Subcutaneous abdominal adipose tissue (tissue), 5 donors: ENCODE results near the gene MTA1.

Experiments used
- H3K27ac ChIP-seq: one replicate; pipeline ENCODE4 v1.7.0; 2013; ENCODE audit warnings: low read depth, mild to moderate bottlenecking, inconsistent platforms, low read length, moderate library complexity
- H3K27me3 ChIP-seq, 5 donors: one replicate each; pipeline ENCODE4 v1.7.0; 2013; ENCODE audit warnings: low read length in 5 of 5, inconsistent platforms in 1 of 5; ENCODE audit not compliant: control insufficient read depth in 5 of 5, insufficient read depth in 4 of 5
- H3K36me3 ChIP-seq, 5 donors: one replicate each; pipeline ENCODE4 v1.7.0; 2013; ENCODE audit warnings: low read length in 5 of 5; ENCODE audit not compliant: control insufficient read depth in 5 of 5, insufficient read depth in 5 of 5
- H3K4me1 ChIP-seq, 5 donors: one replicate each; pipeline ENCODE4 v1.7.0; 2013; ENCODE audit warnings: low read length in 5 of 5, mild to moderate bottlenecking in 3 of 5, moderate library complexity in 1 of 5; ENCODE audit not compliant: control insufficient read depth in 5 of 5, insufficient read depth in 5 of 5
- H3K4me3 ChIP-seq, 5 donors: one replicate each; pipeline ENCODE4 v1.7.0; 2013; ENCODE audit warnings: low read length in 5 of 5, low read depth in 1 of 5
- H3K9ac ChIP-seq, 5 donors: one replicate each; pipeline ENCODE4 v1.7.0; 2013; ENCODE audit warnings: low read length in 5 of 5, mild to moderate bottlenecking in 4 of 5, moderate library complexity in 3 of 5
- H3K9me3 ChIP-seq, 5 donors: one replicate each; pipeline ENCODE4 v1.7.0; 2013; ENCODE audit warnings: low read length in 5 of 5; ENCODE audit not compliant: control insufficient read depth in 5 of 5
- donor health status: healthy.
- donor health status: healthy.
- donor health status: healthy.
- donor health status: healthy.
- donor health status: healthy.

The MTA1 gene

DNA sequence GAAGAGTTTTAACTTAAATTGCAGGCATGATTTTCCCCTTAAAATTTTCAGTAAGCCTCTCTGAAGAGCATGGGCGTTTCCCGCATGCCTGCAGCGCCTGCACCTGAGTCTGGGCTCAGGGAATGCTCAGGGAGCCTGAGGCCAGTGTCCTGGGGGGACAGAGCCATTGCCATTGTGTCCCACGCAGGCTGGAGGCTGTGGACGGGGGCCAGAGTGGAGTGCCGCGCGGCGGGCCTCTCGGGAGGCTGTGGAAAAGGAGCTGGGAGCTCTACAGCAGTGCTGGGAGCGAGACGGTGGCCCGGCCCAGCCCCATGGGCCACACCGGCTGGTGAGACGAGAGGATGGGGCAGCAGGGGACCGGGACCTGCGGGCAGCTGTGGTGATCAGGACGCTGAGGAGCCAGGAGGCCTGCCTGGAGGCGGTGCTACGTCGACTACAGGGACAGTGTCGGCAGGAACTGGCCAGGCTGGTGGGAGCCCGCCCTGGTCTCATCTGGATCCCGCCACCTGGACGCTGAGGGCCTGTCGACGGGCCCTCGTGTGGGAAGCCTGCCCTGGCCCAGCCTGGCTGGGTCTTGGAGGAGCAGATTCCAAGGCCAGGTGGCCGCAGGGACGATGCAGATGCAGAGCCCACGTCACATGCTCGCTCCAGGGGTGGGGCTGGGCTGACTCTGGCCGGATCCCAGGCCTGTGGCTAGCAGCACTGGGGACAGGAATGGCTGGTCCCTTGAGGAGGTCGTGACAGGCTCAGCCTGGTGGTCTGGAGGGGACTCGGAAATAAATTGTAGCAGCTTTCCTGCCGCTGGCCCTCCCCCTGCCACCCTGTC, 79.0 kb downstream of the MTA1 start:
- Histone ChIP-seq H3K9ac (no peak overlapping the region), H3K9me3 (no peaks in the 10 kb centered on the region), H3K36me3 (peaks cover 0 to 23% (median 10%) of the 10 kb centered on the region in 5 donors), H3K27ac (no peak overlapping the region), H3K4me1 (no peaks in the 10 kb centered on the region), H3K4me3 (no peak overlapping the region), H3K27me3 (no peaks in the 10 kb centered on the region)

DNA sequence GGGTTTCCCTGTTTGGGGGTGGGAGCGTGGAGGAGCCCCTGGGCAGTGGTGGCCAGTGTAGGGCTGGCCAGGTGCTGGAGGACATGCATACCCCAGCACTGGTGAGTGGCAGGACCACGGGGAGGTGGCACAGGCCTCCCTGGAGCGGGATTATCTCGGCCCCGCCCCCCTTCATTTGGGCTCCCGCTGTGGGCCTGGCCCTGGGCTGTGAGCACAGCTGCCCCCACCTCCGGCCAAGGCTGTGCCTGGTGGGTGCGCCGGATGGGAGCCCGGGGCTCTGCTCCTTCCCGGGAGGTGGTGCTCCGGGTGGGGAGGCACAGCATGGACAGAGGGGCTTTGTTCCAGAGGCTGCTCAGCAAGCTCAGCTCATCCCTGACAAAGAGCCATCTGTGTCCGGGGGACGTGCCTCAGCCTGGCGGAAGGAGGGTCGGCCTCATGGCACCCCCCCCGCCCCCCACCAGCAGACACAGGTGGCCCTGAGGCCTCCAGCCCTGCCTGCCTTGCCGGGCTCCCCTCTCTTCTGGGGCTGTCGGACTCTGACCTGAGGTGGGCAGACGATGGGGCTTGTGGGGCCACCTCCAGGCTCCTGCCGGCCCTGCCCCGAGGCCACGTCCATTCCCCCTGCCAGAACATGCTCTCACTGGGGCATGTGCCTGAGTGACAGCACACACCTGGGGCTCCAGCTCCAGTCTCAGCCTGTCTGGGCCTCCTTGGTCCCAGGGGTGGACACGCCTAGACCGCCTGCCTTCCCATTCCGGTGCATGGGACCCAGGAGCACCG, 79.8 kb downstream of the MTA1 start:
- Histone ChIP-seq H3K27ac (no peak overlapping the region), H3K27me3 (no peaks in the 10 kb centered on the region), H3K9ac (no peak overlapping the region)

DNA sequence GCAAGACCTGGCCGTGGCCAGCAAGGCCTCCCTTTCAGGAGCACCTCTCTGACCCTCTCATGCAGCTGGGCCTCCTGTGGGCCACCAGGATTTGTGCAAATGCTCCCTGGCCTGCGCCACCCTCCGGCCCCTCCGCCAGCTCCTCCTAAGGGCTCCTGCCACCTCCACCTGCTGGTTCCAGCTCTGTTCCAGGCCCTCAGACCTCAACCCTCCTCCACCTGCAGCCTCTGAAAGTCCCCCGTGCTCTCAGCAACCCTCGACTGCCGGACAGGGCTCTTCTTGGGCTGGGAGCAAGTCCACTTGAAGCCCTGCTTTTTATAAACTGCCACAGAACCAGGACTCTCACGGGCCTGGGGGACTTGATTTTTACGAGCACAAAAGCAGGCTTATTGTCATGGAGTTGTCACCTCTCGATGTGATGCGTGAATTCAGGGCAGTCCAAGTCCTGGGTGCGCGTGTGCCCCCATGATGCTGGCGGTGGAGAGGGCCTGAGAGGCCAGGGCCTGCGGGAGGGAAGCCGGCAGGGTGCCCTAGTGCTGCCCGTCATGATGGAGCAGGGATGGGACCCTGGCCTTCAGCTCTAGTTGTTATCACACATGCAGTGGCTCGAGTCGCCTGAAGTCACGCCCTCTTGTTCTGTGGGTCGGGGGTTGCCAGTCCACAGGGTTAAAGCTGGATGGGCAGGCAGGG, 80.6 kb downstream of the MTA1 start:
- H3K27ac ChIP-seq: no peak overlapping the region
- no peaks in the 10 kb centered on the region for H3K4me1 ChIP-seq
- no peak overlapping the region for H3K4me3 ChIP-seq
- no peaks in the 10 kb centered on the region for H3K9me3 ChIP-seq
- no peak overlapping the region for H3K9ac ChIP-seq
- H3K27me3 ChIP-seq: no peaks in the 10 kb centered on the region
- H3K36me3 ChIP-seq: peaks cover 0 to 23% (median 10%) of the 10 kb centered on the region in 5 donors

More for the DNA sequence above, 79.8 kb downstream of the MTA1 start:
- Histone ChIP-seq H3K9me3 (no peaks in the 10 kb centered on the region), H3K4me3 (no peak overlapping the region), H3K4me1 (no peaks in the 10 kb centered on the region), H3K36me3 (peaks cover 0 to 23% (median 10%) of the 10 kb centered on the region in 5 donors)

DNA sequence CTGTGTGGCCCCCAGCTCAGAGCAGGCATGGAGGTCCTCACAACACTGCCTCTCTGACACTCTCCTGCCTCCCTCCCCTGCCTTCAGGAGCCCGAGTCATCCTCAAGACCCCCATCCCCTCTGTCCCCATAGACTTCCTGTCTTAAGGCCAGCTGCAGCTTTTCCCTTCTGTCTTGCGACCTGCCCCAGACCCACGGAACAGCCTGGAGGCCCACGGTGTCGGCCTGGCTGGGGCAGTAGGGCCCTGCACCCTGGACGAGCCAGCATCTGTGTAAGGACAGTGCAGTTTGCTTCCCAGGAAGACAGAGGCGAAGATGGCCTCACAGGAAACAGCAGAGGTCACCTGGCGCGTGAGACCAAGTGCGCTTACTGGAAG, 81.1 kb downstream of the MTA1 start:
- Histone ChIP-seq H3K4me1 (no peaks in the 10 kb centered on the region), H3K27ac (no peak overlapping the region), H3K27me3 (no peaks in the 10 kb centered on the region), H3K36me3 (peaks cover 0 to 23% (median 10%) of the 10 kb centered on the region in 5 donors), H3K9me3 (no peaks in the 10 kb centered on the region), H3K4me3 (no peak overlapping the region), H3K9ac (no peak overlapping the region)

DNA sequence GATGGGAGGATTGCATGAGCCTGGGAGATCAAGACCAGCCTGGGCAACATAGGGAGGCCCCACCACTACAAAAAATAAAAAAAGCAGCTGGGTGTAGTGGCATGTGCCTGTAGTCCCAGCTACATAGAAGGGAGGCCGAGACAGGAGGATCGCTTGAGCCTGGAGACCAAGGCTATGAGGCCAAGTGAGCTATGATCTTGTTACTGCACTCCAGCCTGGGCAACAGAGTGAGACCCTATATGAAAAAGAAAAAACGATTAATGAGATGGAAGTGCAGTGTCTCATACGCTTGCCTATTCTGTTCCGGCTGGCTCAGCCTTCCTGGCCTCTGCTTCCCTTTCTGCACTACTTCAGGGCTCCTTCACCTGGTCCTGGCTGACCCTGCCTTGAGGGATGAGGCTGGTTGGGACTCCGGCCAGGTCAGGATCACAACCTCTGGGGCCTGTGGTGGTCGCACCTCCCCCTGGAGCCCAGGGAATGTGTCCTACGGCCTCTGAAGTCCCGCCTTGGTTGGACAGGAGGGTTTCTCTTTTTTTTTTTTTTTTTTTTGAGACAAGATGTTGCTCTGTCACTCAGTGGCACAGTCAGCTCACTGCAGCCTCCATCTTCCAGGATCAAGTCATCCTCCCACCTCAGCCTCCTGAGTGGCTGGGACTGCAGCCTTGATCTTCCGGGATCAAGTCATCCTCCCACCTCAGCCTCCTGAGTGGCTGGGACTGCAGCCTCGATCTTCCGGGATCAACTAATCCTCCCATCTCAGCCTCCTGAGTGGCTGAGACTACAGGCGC, 82.1 kb downstream of the MTA1 start:
- Histone ChIP-seq H3K9ac (no peak overlapping the region), H3K4me3 (no peak overlapping the region), H3K27me3 (no peaks in the 10 kb centered on the region), H3K4me1 (no peaks in the 10 kb centered on the region), H3K27ac (no peak overlapping the region), H3K36me3 (peaks cover 0 to 23% (median 10%) of the 10 kb centered on the region in 5 donors), H3K9me3 (no peaks in the 10 kb centered on the region)

DNA sequence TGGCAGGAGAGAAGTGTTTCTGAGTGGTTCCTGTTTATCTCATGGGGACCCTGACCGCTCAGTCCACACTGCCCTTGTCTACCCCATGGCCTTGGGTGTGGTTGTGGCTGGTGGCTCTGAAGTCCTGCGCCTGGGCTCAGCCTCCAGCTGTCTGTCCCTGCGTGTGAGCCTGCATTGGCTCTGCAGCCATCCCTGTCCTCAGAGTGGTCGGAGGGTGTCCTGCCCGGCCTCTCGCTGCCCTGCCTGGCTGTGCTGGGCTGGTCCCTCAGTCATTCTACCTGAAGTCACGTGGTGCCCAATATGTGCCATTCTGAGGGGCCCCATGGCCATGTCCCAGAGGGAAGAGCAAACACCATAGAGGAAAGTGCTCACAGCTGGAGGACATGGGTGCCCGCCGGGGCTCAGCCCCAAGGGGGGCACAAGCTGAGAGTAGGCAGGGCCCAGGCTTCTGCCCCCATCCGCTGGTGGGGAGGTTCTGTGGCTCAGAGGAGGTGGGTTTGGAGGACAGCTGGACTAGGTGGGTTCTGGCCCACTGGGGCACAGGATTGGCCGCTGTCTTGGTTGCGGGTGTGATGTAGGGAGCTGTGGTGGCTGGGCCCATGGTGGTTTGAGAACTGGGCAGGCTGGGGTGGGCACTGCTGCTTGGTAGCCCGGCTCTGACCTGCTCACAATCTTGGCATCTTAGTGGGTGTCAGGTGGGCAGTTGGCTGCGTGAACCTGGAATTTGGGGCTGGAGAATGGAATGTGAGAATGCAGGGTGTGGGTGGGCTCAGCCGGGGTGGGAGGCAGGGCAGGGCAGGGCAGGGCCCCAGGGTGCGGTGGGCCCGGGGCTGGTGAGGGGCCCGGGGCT, 83.0 kb downstream of the MTA1 start:
- H3K4me1 ChIP-seq: no peaks in the 10 kb centered on the region
- no peak overlapping the region for H3K9ac ChIP-seq
- H3K4me3 ChIP-seq: no peak overlapping the region
- H3K9me3 ChIP-seq: no peaks in the 10 kb centered on the region
- no peaks in the 10 kb centered on the region for H3K27me3 ChIP-seq
- H3K36me3 ChIP-seq: peaks cover 0 to 18% (median 9%) of the 10 kb centered on the region in 5 donors
- no peak overlapping the region for H3K27ac ChIP-seq

DNA sequence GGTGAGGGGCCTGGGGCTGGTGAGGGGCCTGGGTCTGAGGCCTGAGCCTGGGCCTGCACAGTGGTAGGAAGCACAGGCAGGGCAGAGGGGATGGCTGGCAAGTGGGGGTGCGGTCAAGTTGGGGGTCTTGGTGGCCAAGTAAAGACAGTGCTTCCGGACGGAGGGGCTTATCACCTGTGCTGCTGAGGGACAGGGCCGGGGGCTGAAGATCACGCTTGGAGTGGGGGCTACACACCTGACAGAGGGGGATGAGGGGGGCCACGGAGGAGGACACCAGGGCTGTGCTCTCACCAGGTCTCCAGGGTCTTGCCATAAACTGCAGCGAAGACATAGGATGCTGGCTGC, 83.6 kb downstream of the MTA1 start:
- no peaks in the 10 kb centered on the region for H3K4me1 ChIP-seq
- H3K27ac ChIP-seq: no peak overlapping the region
- H3K9me3 ChIP-seq: no peaks in the 10 kb centered on the region
- peaks cover 0 to 5% (median 4%) of the 10 kb centered on the region in 5 donors for H3K27me3 ChIP-seq
- H3K4me3 ChIP-seq: no peak overlapping the region
- no peak overlapping the region for H3K9ac ChIP-seq
- peaks cover 0 to 12% (median 8%) of the 10 kb centered on the region in 5 donors for H3K36me3 ChIP-seq

DNA sequence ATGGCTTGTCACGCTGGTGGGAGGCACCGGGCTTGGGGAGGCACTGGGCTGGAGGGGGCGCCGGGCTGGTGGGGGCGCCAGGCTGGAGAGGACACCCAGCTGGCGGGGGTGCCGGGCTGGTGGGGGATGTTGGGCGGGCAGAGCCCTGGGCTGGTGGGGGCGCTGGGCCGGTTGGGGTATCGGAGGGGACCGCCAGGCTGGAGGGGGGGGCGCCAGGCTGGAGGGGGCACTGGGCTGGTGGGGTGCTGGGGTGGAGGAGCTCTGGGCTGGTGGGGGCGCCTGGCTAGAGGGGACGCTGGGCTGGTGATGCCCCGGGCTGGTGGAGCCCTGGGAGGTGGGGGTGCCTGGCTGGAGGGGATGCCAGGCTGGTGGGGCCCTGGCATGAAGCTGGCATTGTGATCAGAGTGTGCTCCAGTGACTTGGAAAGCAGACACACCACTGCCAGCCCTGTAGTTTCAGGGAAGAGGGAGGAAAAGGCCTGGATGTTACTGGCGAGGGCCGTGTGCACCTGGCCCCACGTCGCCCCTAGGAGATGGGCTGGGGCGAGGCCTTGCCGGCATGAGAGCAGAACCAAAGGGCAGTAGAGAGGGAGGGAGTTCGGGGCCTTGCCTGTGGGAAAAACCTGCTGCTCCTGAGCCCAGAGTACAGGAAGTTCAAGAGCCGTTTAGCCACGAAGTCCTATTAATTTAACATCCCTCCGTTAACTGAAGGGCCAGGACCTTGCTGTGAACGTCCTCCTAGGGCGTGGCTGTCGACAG, 84.5 kb downstream of the MTA1 start:
- Histone ChIP-seq H3K27me3 (peaks cover 0 to 11% (median 8%) of the 10 kb centered on the region in 5 donors), H3K27ac (no peak overlapping the region), H3K9ac (no peak overlapping the region), H3K9me3 (no peaks in the 10 kb centered on the region), H3K4me3 (no peak overlapping the region), H3K4me1 (no peaks in the 10 kb centered on the region), H3K36me3 (peaks cover 0 to 4% (median 1%) of the 10 kb centered on the region in 5 donors)
